Fibroblast of the aortic adventitia (primary cell): Measurements from ENCODE around the gene GBA2. TPM values are rescaled to one million over a fixed set of nuclear protein-coding genes. Genes with fewer than 3 reads are reported as not detected.

ENCODE experiments used
- DNase-seq: peaks from one replicate; pipeline ENCODE4 v3.0.0-alpha.2; 2010; ENCODE audit warnings: low read depth
- H3K4me3 ChIP-seq: 2 replicates; pipeline ENCODE4 v1.5.1; 2011; ENCODE audit warnings: low read depth, mild to moderate bottlenecking, control low read depth, low read length, moderate library complexity
- total RNA-seq: library from RNA; depleted of rRNA; stranded (reverse); fragments of >200 nt; gene quantifications from 2 replicates; pipeline ENCODE4 v1.2.3, GENCODE V29; 2012; ENCODE audit warnings: low replicate concordance
- TF ChIP-seq, protein P1 (sequence below): IDR thresholded peaks from 2 replicates; pipeline ENCODE4 v1.5.1; 2011; ENCODE audit warnings: mild to moderate bottlenecking, low read length, control low read depth, inconsistent platforms; ENCODE audit not compliant: insufficient read depth

GBA2 gene
- total RNA-seq, 1 donor: 25.5 TPM

DNA sequence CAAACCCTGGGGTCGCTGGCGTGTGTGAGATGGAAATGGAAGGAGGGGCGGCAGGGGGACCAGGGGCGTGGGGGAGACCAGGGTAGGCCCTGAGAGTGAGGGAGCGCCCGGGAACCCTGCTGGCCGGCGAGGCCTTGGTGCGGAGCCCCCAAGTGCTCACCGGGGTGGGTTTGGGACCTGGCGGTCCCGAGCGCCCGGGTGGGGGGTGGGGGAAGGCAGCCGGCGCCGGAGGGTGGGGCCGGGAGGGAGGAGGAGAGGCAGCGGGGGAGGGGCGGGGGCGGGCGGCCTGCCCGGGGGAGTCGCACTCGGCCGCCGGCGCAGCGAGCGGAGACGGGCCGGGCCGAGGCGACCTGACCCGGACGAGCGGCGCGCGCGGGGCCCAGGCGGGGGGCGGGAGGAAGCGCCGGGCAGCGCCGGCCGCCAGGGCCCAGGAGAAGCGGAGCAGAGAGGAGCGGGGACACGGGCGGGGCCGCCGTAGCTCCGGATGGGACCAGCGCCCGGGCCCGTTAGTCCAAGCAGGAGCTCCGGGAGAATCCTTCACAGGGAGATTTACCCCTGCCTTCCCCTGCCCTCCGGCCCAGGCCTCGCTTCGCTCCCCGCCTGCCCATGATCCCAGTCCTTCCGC, 42.4 kb upstream of the GBA2 start, which contains the start of gene NPR2:
Gene NPR2, plus strand, starts transcription at position 295 of the 625 bp plus-strand sequence. CDS start 818 bp downstream, outside the sequence.
- TF ChIP-seq, protein P1, sequence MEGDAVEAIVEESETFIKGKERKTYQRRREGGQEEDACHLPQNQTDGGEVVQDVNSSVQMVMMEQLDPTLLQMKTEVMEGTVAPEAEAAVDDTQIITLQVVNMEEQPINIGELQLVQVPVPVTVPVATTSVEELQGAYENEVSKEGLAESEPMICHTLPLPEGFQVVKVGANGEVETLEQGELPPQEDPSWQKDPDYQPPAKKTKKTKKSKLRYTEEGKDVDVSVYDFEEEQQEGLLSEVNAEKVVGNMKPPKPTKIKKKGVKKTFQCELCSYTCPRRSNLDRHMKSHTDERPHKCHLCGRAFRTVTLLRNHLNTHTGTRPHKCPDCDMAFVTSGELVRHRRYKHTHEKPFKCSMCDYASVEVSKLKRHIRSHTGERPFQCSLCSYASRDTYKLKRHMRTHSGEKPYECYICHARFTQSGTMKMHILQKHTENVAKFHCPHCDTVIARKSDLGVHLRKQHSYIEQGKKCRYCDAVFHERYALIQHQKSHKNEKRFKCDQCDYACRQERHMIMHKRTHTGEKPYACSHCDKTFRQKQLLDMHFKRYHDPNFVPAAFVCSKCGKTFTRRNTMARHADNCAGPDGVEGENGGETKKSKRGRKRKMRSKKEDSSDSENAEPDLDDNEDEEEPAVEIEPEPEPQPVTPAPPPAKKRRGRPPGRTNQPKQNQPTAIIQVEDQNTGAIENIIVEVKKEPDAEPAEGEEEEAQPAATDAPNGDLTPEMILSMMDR: no peak
- DNase-seq: no peak
- peak within 1 kb of the TSS; percentile 74 for H3K4me3 ChIP-seq

DNA sequence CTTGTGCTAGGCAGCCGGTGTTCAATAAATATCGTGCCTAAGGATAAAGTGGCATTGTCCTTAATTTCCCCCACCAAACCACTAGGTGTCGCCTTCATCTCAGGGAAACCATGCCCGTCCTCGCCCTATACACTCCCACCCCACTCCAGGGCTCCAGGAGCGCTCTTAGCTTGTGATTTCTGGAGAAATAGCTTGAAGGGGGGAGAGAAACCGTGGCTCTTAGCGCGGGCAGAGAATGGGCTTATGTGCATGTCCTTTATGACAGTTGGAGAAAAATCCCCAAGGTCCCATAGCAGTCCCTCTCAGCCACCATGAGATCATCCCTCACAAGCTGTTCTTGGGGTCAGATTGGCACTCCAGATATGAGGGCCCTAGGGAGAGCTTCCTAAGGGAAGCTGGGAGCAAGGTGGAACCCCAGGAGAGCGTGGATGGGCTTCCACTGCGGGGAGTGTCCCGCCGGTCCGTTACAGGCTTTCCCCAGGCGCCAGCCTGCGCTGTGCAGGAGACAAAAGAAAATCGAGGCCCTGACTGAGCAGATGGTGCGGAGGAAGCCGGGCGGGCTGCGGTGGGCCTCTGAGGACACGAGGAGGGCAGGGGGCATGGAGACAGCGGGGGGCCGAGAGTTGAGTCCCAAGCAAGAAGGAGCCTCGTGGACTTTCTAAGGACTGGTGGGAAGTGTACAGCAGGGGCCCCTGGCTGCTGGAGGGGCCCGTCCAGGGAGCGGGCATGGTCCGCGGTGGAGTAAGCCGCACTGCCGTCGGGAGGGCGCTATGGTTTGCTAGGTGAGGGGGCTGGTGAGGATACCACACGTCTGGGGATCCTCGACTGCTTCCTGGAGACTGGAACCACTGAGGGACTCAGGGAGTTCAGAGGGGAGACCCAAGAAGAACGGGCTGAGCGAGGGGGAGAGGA, 41.6 kb upstream of the GBA2 start:
- peak; percentile 91 for DNase-seq
- TF ChIP-seq, protein P1: peak; percentile 87
- H3K4me3 ChIP-seq: peak overlapping the region; percentile 47

DNA sequence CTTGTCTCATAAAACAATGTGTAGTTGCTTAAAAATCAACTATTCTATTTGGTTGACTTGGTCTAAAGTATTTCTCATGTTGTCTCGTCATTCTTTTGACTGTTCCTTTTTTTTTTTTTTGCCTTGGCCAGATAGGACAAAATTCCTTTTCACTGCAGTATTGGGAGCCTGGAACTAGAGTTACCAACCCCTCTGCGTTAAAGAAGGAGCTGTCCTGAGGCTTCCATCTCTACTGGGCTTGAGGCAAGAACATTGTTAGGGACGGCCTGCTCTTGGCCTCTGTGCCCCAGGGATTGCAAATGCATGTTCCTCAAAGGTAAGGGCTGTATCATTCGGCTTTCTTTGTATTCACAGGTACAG, 41.0 kb upstream of the GBA2 start:
- no peak overlapping the region for H3K4me3 ChIP-seq

DNA sequence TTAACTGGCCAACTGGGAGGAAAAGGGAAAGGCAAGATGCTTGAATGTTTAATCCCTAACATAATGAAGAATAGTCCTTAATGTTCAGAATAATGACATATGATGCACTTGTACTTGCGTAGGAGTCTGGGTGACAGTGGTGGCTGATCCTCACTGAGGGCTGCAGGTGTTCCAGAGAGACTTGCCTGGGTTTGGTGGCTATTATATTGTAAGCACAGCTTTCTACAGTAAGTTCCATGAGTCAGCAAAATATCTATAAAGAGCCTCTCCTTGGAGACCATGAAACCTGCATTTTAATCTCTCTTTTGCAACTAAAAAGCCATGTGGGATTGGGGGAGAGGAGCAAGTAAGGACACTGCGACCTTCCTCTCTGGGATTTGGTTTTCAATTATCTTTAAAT, 40.5 kb upstream of the GBA2 start:
- no peak overlapping the region for H3K4me3 ChIP-seq
- TF ChIP-seq, protein P1: no peak
- no peak for DNase-seq

More for the DNA sequence above, 41.0 kb upstream of the GBA2 start:
- DNase-seq: no peak
- TF ChIP-seq, protein P1: no peak

DNA sequence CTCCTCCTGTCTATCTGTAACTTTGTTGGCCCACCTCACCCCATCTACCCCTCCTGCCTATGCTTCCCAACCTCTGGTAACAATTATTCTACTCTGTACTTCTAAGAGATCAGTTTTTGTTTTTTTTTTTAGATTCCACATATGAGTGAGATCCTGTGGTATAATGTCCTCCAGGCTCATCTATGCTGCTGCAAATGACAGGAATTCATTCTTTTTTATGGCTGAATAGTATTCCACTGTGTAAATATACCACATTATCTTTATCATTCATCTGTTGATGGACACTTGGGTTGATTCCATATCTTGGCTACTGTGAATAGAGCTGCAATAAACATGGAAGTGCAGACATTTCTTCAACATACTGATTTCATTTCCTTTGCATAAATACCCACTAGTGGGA, 34.4 kb upstream of the GBA2 start:
- no peak for DNase-seq
- no peak overlapping the region for H3K4me3 ChIP-seq
- TF ChIP-seq, protein P1: no peak

DNA sequence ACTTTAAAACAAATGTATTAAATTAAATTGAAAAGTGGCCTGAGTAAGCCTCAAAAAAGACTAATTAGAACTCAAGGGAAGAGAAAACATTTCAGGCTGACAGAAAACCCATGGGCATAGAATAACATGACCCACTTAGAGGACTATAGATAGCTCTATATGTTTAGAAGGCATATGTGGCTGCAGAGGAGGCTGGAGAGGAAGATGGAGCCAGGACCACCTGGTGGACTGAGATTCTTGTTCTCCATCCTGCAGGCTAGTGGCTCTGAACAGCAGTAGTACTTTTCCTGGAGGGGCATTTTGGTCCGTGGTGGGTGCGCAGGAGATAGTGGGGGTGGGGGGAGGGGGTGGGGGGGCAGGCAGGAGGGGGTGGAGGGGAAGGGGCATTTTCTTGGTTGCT, 32.0 kb upstream of the GBA2 start:
- no peak for DNase-seq
- TF ChIP-seq, protein P1: no peak
- no peak overlapping the region for H3K4me3 ChIP-seq
